Activated T-cell treated with anti-CD3 and anti-CD28 coated beads for 1 hour (primary cell): ENCODE results near the gene KRTAP4-4.
"Not testable (repeated sequence)": the region's sequence is repeated elsewhere in the genome, so short reads cannot be mapped to it uniquely, and the experiment has no call there.

Experiments used
- DNase-seq: peaks from one replicate; pipeline ENCODE4 v3.0.0-alpha.2; 2020; ENCODE audit warnings: low read depth

Gene KRTAP4-4

GRCh38 chr17:41148971-41149651 is 11.4 kb downstream of the KRTAP4-4 start:
- DNase-seq = not testable (repeated sequence)

GRCh38 chr17:41147531-41148204 is 12.9 kb downstream of the KRTAP4-4 start:
- no peak for DNase-seq

GRCh38 chr17:41145261-41145660 is 15.3 kb downstream of the KRTAP4-4 start:
- no peak for DNase-seq

GRCh38 chr17:41144846-41145245 is 15.7 kb downstream of the KRTAP4-4 start:
- DNase-seq = no peak

GRCh38 chr17:41141361-41141760 is 19.2 kb downstream of the KRTAP4-4 start:
- no peak for DNase-seq

GRCh38 chr17:41140360-41141131 is 20.0 kb downstream of the KRTAP4-4 start, which contains the start of gene KRTAP4-6:
Gene KRTAP4-6, minus strand, starts transcription at chr17:41140544. Its CDS starts 57 bp downstream, at chr17:41140487.
- no peak for DNase-seq

- DNase-seq = not testable (repeated sequence)
These were observed 20.7 kb downstream of the KRTAP4-4 start for GRCh38 chr17:41139865-41140264.

- no peak for DNase-seq
These were observed 26.4 kb downstream of the KRTAP4-4 start for GRCh38 chr17:41133880-41134735.

GRCh38 chr17:41131979-41132378 is 28.6 kb downstream of the KRTAP4-4 start:
- DNase-seq = no peak

- no peak for DNase-seq
These were observed 33.2 kb downstream of the KRTAP4-4 start for GRCh38 chr17:41127371-41127770.

- no peak for DNase-seq
These were observed 34.1 kb downstream of the KRTAP4-4 start for GRCh38 chr17:41126412-41126811.

- DNase-seq = no peak
These were observed 35.5 kb downstream of the KRTAP4-4 start for GRCh38 chr17:41125064-41125463.

GRCh38 chr17:41123991-41124371 is 36.6 kb downstream of the KRTAP4-4 start, which contains the start of gene KRTAP4-12:
Gene KRTAP4-12, minus strand, starts transcription at chr17:41124182. Its CDS starts 60 bp downstream, at chr17:41124122.
- DNase-seq = not testable (repeated sequence)

GRCh38 chr17:41123292-41123990 is 37.1 kb downstream of the KRTAP4-4 start:
- DNase-seq = not testable (repeated sequence)

GRCh38 chr17:41121742-41122141 is 38.8 kb downstream of the KRTAP4-4 start:
- DNase-seq = no peak

- not testable (repeated sequence) for DNase-seq
These were observed 40.6 kb downstream of the KRTAP4-4 start for GRCh38 chr17:41119696-41120690.

- no peak for DNase-seq
These were observed 41.8 kb downstream of the KRTAP4-4 start for GRCh38 chr17:41118721-41119120.

GRCh38 chr17:41117846-41118386 is 42.6 kb downstream of the KRTAP4-4 start, which contains the start of gene KRTAP4-11:
Gene KRTAP4-11, minus strand, starts transcription at chr17:41118373. Its CDS starts 58 bp downstream, at chr17:41118315.
- DNase-seq = not testable (repeated sequence)

GRCh38 chr17:41116297-41116696 is 44.3 kb downstream of the KRTAP4-4 start:
- DNase-seq = no peak
